ENCODE data around the gene RPUSD4. TPM values are rescaled to one million over a fixed set of nuclear protein-coding genes. Genes with fewer than 3 reads are reported as not detected.

The RPUSD4 gene
- total and polyA plus RNA-seq, 11 donors, result 15.4 to 50.0 (median 33.2) TPM

- H3K27me3 ChIP-seq, result no peaks in the 10 kb centered on the region
- H3K27ac ChIP-seq, result no peak overlapping the region
- DNase-seq (no peak), ATAC-seq (no peak)
- no peak overlapping the region for H3K4me3 ChIP-seq
- no peaks in the 10 kb centered on the region for H3K9me3 ChIP-seq
- 78 to 90% (median 84%) methylated on average over 19 to 22 of the region's 22 CpGs for WGBS, 4 donors
- TF ChIP-seq POLR2A (IDR thresholded peaks at IDR 0.05) (no peak), CTCF (IDR thresholded peaks at IDR 0.05) (no peak)
- H3K4me1 ChIP-seq, result no peaks in the 10 kb centered on the region
- H3K36me3 ChIP-seq, result no peaks in the 10 kb centered on the region
- intact Hi-C loops (cut with DNase I), result no loop called here
These were observed 48.3 kb downstream of the RPUSD4 start for GRCh38 chr11:126163074-126163700.

- Histone ChIP-seq H3K4me3 (no peak overlapping the region), H3K4me1 (no peaks in the 10 kb centered on the region), H3K27me3 (no peaks in the 10 kb centered on the region), H3K27ac (no peak overlapping the region), H3K36me3 (no peaks in the 10 kb centered on the region), H3K9me3 (no peaks in the 10 kb centered on the region)
- no peak for ATAC-seq
- 89 to 95% (median 94%) methylated on average over 6 to 14 of the region's 14 CpGs for WGBS, 4 donors
- no peak for DNase-seq
- intact Hi-C loops (cut with DNase I), result no loop called here
- TF ChIP-seq CTCF (IDR thresholded peaks at IDR 0.05) (no peak), POLR2A (IDR thresholded peaks at IDR 0.05) (no peak)
These were observed 49.0 kb downstream of the RPUSD4 start for GRCh38 chr11:126162306-126163030.

- Histone ChIP-seq H3K27ac (no peak overlapping the region), H3K9me3 (no peaks in the 10 kb centered on the region), H3K27me3 (no peaks in the 10 kb centered on the region), H3K4me1 (no peaks in the 10 kb centered on the region), H3K36me3 (no peaks in the 10 kb centered on the region), H3K4me3 (no peak overlapping the region)
- intact Hi-C loops (cut with DNase I), result no loop called here
- TF ChIP-seq POLR2A (IDR thresholded peaks at IDR 0.05), result no peak
- TF ChIP-seq CTCF (IDR thresholded peaks at IDR 0.05), result no peak
- DNase-seq (no peak), ATAC-seq (no peak)
- WGBS, 4 donors, result 85 to 93% (median 91%) methylated on average over 6 to 7 of the region's 7 CpGs
These were observed 50.4 kb downstream of the RPUSD4 start for GRCh38 chr11:126161023-126161391.

GRCh38 chr11:126160345-126161022 lies 51.0 kb downstream of the RPUSD4 start:
- Histone ChIP-seq H3K4me1 (no peaks in the 10 kb centered on the region), H3K36me3 (no peaks in the 10 kb centered on the region), H3K4me3 (no peak overlapping the region), H3K9me3 (no peaks in the 10 kb centered on the region), H3K27ac (no peak overlapping the region), H3K27me3 (no peaks in the 10 kb centered on the region)
- WGBS, 4 donors, result 86 to 90% (median 87%) methylated on average over 17 to 18 of the region's 18 CpGs
- TF ChIP-seq CTCF (IDR thresholded peaks at IDR 0.05) (no peak), POLR2A (IDR thresholded peaks at IDR 0.05) (no peak)
- DNase-seq (no peak), ATAC-seq (no peak)
- intact Hi-C loops (cut with DNase I), result no loop called here

All from heart left ventricle (tissue), 16 donors.